Activated B cell treated with CpG ODN at 0.5 μM for 24 hours (primary cell): ENCODE results near the gene IL1A. TPM values are rescaled to one million over a fixed set of nuclear protein-coding genes. Genes with fewer than 3 reads are reported as not detected.

Experiments
- ATAC-seq: fragments of 200-7000 bp; cut with Tn5 transposase; one replicate; pipeline ENCODE4 v1.10.0; 2021; ENCODE audit warnings: low read depth, mild to moderate bottlenecking, moderate library complexity
- CTCF ChIA-PET: fragments of 350-600 bp; sonication (Branson Sonifier 250); formaldehyde crosslinking; loops from one replicate; lab custom pipeline; 2021; ENCODE audit warnings: antibody characterized with exemption; lab: Charles Lee
- POLR2A ChIA-PET: fragments of 350-600 bp; sonication (Branson Sonifier 250); formaldehyde crosslinking; loops from one replicate; lab custom pipeline; 2021; ENCODE audit warnings: antibody characterized with exemption; lab: Charles Lee
- DNase-seq: peaks from one replicate; pipeline ENCODE4 v3.0.0; 2022
- H3K27ac Mint-ChIP-seq: one replicate; pipeline ENCODE4 v1.8.0; 2020; ENCODE audit warnings: mixed read lengths
- H3K27me3 Mint-ChIP-seq: one replicate; pipeline ENCODE4 v1.8.0; 2021; ENCODE audit warnings: mixed read lengths
- H3K36me3 Mint-ChIP-seq: one replicate; pipeline ENCODE4 v1.8.0; 2021; ENCODE audit warnings: low read depth, mixed read lengths
- H3K4me1 Mint-ChIP-seq: one replicate; pipeline ENCODE4 v1.8.0; 2021; ENCODE audit warnings: mixed read lengths
- H3K4me3 Mint-ChIP-seq: one replicate; pipeline ENCODE4 v1.8.0; 2020; ENCODE audit warnings: mild to moderate bottlenecking, mixed read lengths
- H3K9me3 Mint-ChIP-seq: one replicate; pipeline ENCODE4 v1.8.0; 2020; ENCODE audit warnings: mixed read lengths
- intact Hi-C: fragments of 100-400 bp; cut with micrococcal nuclease; formaldehyde crosslinking; loops from one replicate; pipeline ENCODE4 v1.15.1; 2024
- total RNA-seq: library from RNA; stranded (reverse); gene quantifications from 2 replicates; pipeline ENCODE4 v1.2.3, GENCODE V29; 2022
- TF ChIP-seq, protein P1 (sequence below): fragments of 200-600 bp; IDR thresholded peaks from one replicate; pipeline ENCODE4 v1.8.0; 2022; ENCODE audit warnings: antibody characterized with exemption, mild to moderate bottlenecking

The IL1A gene
- total RNA-seq, 1 donor from 2014 or later = 1.9 TPM

GRCh38 chr2:112817082-112817689, 32.9 kb upstream of the IL1A start:
- no peaks in the 10 kb centered on the region for H3K36me3 Mint-ChIP-seq
- H3K9me3 Mint-ChIP-seq = no peaks in the 10 kb centered on the region
- TF ChIP-seq, protein P1, sequence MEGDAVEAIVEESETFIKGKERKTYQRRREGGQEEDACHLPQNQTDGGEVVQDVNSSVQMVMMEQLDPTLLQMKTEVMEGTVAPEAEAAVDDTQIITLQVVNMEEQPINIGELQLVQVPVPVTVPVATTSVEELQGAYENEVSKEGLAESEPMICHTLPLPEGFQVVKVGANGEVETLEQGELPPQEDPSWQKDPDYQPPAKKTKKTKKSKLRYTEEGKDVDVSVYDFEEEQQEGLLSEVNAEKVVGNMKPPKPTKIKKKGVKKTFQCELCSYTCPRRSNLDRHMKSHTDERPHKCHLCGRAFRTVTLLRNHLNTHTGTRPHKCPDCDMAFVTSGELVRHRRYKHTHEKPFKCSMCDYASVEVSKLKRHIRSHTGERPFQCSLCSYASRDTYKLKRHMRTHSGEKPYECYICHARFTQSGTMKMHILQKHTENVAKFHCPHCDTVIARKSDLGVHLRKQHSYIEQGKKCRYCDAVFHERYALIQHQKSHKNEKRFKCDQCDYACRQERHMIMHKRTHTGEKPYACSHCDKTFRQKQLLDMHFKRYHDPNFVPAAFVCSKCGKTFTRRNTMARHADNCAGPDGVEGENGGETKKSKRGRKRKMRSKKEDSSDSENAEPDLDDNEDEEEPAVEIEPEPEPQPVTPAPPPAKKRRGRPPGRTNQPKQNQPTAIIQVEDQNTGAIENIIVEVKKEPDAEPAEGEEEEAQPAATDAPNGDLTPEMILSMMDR = no peak
- H3K27me3 Mint-ChIP-seq = no peaks in the 10 kb centered on the region
- no peak overlapping the region for H3K4me3 Mint-ChIP-seq
- ATAC-seq (no peak), DNase-seq (no peak)
- H3K27ac Mint-ChIP-seq = no peak overlapping the region
- ChIA-PET POLR2A (interaction anchor here (0.6 kb wide), 1 partner anchor 87 kb away, joined by 3 read pairs; no protein-coding TSS in a partner anchor), CTCF (no interaction called here)
- intact Hi-C loops = no loop called here
- peaks cover 12% of the 10 kb centered on the region for H3K4me1 Mint-ChIP-seq

- no peak overlapping the region for H3K4me3 Mint-ChIP-seq
- TF ChIP-seq, protein P1 = no peak
- no peaks in the 10 kb centered on the region for H3K36me3 Mint-ChIP-seq
- ATAC-seq = no peak
- peaks cover 4% of the 10 kb centered on the region for H3K9me3 Mint-ChIP-seq
- ChIA-PET CTCF (no interaction called here), POLR2A (no interaction called here)
- intact Hi-C loops = no loop called here
- peaks cover 23% of the 10 kb centered on the region for H3K4me1 Mint-ChIP-seq
- DNase-seq = no peak
- no peak overlapping the region for H3K27ac Mint-ChIP-seq
- no peaks in the 10 kb centered on the region for H3K27me3 Mint-ChIP-seq
Observed at GRCh38 chr2:112814278-112814677, 30.0 kb upstream of the IL1A start.

DNA sequence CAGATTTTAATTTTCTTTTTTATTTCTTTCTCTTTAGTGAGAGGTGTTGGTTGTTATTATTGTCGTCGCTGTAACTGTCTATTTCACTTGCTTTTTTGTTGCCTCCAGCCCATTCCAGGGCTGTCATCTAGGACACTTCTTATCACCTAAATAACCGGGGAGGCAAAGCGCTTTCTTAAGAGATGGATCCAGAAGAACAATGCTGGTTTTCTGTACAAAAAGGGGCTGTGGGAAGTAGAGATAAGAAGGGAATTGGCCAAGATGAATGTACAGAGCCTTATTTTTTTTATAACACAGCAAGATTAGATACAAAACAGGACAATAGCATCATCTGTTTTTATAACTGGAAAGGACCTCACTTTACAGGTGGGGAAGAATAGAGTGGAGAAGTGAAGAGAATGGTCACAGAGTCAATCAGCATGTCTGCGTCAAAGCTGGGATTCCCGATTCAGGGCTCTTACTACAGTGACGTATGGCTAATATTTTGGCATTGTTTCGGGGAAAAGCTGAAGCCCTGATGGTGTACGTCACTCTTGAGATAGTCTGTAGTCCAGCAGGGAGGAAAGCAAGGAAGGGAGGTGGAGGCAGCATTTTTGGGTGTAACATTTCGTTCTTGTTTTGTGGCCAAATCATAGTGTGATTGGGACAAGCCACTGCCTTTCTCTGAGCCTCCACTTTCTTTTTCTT, 29.1 kb upstream of the IL1A start:
- ChIA-PET CTCF (no interaction called here), POLR2A (no interaction called here)
- Mint-ChIP-seq H3K4me1 (peaks cover 23% of the 10 kb centered on the region), H3K36me3 (no peaks in the 10 kb centered on the region), H3K27ac (no peak overlapping the region), H3K27me3 (no peaks in the 10 kb centered on the region), H3K4me3 (no peak overlapping the region), H3K9me3 (peaks cover 7% of the 10 kb centered on the region)
- no peak for DNase-seq
- TF ChIP-seq, protein P1 = no peak
- intact Hi-C loops = no loop called here
- ATAC-seq = no peak

- H3K27ac Mint-ChIP-seq = peak overlapping the region; percentile 67
- H3K27me3 Mint-ChIP-seq = no peaks in the 10 kb centered on the region
- intact Hi-C loops = no loop called here
- ChIA-PET CTCF (no interaction called here), POLR2A (interaction anchor here (0.6 kb wide), 1 partner anchor 22 kb away, joined by 3 read pairs; no protein-coding TSS in a partner anchor)
- no peaks in the 10 kb centered on the region for H3K36me3 Mint-ChIP-seq
- H3K4me3 Mint-ChIP-seq = peak overlapping the region; percentile 13
- H3K9me3 Mint-ChIP-seq = peaks cover 9% of the 10 kb centered on the region
- TF ChIP-seq, protein P1 = no peak
- H3K4me1 Mint-ChIP-seq = peaks cover 23% of the 10 kb centered on the region
- DNase-seq (no peak), ATAC-seq (peak; percentile 45)
Observed at GRCh38 chr2:112812318-112813267, 28.3 kb upstream of the IL1A start.
